HEK293 (cell line): Measurements from ENCODE around the gene MAN2B2.
A peak's percentile ranks its signal among the peaks of the same experiment; 100 is the strongest.

Experiments
- CTCF ChIA-PET: fragments of 350-600 bp; formaldehyde crosslinking; extraction: SDS; loops from one replicate; lab custom pipeline; 2021; ENCODE audit warnings: antibody characterized with exemption; lab: Yijun Ruan, JAX
- POLR2A ChIA-PET: fragments of 300-600 bp; formaldehyde crosslinking; extraction: SDS; loops from one replicate; lab custom pipeline; 2020; ENCODE audit warnings: antibody characterized with exemption, inconsistent platforms; lab: Yijun Ruan, JAX
- H3K27ac ChIP-seq: fragments of 200-500 bp; sonication (Bioruptor generic); 2 replicates; pipeline ENCODE4 v1.5.1; 2014; ENCODE audit warnings: low read depth, low read length, control low read depth, inconsistent platforms; ENCODE audit errors: extremely low read depth
- H3K36me3 ChIP-seq, 2 experiments: fragments of 200-500 bp in 1 of 2; sonication (Bioruptor generic) in 1 of 2; 1 replicate in 1 of 2; 2 replicates in 1 of 2; pipeline ENCODE4 v1.5.1; 2014 to 2017; ENCODE audit warnings: inconsistent platforms in 2 of 2, low read length in 2 of 2; ENCODE audit not compliant: control insufficient read depth in 2 of 2, insufficient read depth in 1 of 2
- H3K4me1 ChIP-seq: fragments of 200-500 bp; sonication (Bioruptor generic); 2 replicates; pipeline ENCODE4 v1.5.1; 2014; ENCODE audit warnings: mild to moderate bottlenecking, low read length, inconsistent platforms; ENCODE audit not compliant: control insufficient read depth, insufficient read depth
- H3K4me3 ChIP-seq: 2 replicates; pipeline ENCODE4 v1.5.1; 2011; ENCODE audit warnings: low read depth, mild to moderate bottlenecking, control low read depth, low read length, moderate library complexity
- H3K9me3 ChIP-seq: fragments of 200-500 bp; sonication (Bioruptor generic); 2 replicates; pipeline ENCODE4 v1.5.1; 2014; ENCODE audit warnings: low read depth, low read length, inconsistent platforms; ENCODE audit not compliant: control insufficient read depth, insufficient read depth
- BCL11B ChIP-seq: fragments of 450-650 bp; formaldehyde crosslinking; IDR thresholded peaks from 2 replicates; pipeline ENCODE4 v1.5.1; 2016; ENCODE audit warnings: low read depth, missing biosample characterization, missing genetic modification characterization
- EGR2 ChIP-seq: fragments of 450-650 bp; formaldehyde crosslinking; IDR thresholded peaks from 2 replicates; pipeline ENCODE4 v1.5.1; 2016; ENCODE audit warnings: low read depth, missing biosample characterization, missing genetic modification characterization
- OVOL3 ChIP-seq: fragments of 450-650 bp; formaldehyde crosslinking; IDR thresholded peaks from 2 replicates; pipeline ENCODE4 v1.5.1; 2016; ENCODE audit warnings: missing biosample characterization, missing genetic modification characterization
- SETDB1 ChIP-seq: IDR thresholded peaks from one replicate; pipeline ENCODE4 v1.6.1; 2017; ENCODE audit warnings: mild to moderate bottlenecking, low read length, moderate library complexity, mixed read lengths; ENCODE audit not compliant: insufficient read length
- WT1 ChIP-seq: fragments of 450-650 bp; formaldehyde crosslinking; IDR thresholded peaks from 2 replicates; pipeline ENCODE4 v1.5.1; 2016; ENCODE audit warnings: missing biosample characterization, missing genetic modification characterization
- ZBTB1 ChIP-seq: fragments of 450-650 bp; formaldehyde crosslinking; IDR thresholded peaks from 2 replicates; pipeline ENCODE4 v1.5.1; 2016; ENCODE audit warnings: missing biosample characterization, missing genetic modification characterization
- ZBTB48 ChIP-seq: fragments of 450-650 bp; formaldehyde crosslinking; IDR thresholded peaks from 2 replicates; pipeline ENCODE4 v1.5.1; 2016; ENCODE audit warnings: missing biosample characterization, missing genetic modification characterization
- ZBTB49 ChIP-seq: fragments of 450-650 bp; formaldehyde crosslinking; IDR thresholded peaks from 2 replicates; pipeline ENCODE4 v1.5.1; 2016; ENCODE audit warnings: missing biosample characterization, missing genetic modification characterization, low read depth
- ZEB2 ChIP-seq: fragments of 450-650 bp; formaldehyde crosslinking; IDR thresholded peaks from 2 replicates; pipeline ENCODE4 v1.5.1; 2016; ENCODE audit warnings: missing biosample characterization, missing genetic modification characterization
- ZFHX2 ChIP-seq: fragments of 450-650 bp; formaldehyde crosslinking; conservative IDR thresholded peaks from 2 replicates; pipeline ENCODE4 v1.5.1; 2016; ENCODE audit warnings: missing biosample characterization, missing genetic modification characterization
- ZFP41 ChIP-seq: fragments of 450-650 bp; formaldehyde crosslinking; IDR thresholded peaks from 2 replicates; pipeline ENCODE4 v1.5.1; 2016; ENCODE audit warnings: missing biosample characterization, missing genetic modification characterization, borderline replicate concordance
- ZNF121 ChIP-seq: fragments of 450-650 bp; formaldehyde crosslinking; IDR thresholded peaks from 2 replicates; pipeline ENCODE4 v1.5.1; 2016; ENCODE audit warnings: missing biosample characterization, missing genetic modification characterization
- ZNF214 ChIP-seq: fragments of 450-650 bp; formaldehyde crosslinking; IDR thresholded peaks from 2 replicates; pipeline ENCODE4 v1.5.1; 2017; ENCODE audit warnings: missing biosample characterization, mild to moderate bottlenecking, missing genetic modification characterization, borderline replicate concordance
- ZNF266 ChIP-seq: fragments of 450-650 bp; formaldehyde crosslinking; IDR thresholded peaks from 2 replicates; pipeline ENCODE4 v1.5.1; 2016; ENCODE audit warnings: missing biosample characterization, missing genetic modification characterization, low read depth
- ZNF311 ChIP-seq: fragments of 450-650 bp; formaldehyde crosslinking; IDR thresholded peaks from 2 replicates; pipeline ENCODE4 v1.5.1; 2017; ENCODE audit warnings: missing biosample characterization, missing genetic modification characterization, borderline replicate concordance
- ZNF324 ChIP-seq: fragments of 450-650 bp; formaldehyde crosslinking; IDR thresholded peaks from 2 replicates; pipeline ENCODE4 v1.5.1; 2016; ENCODE audit warnings: missing biosample characterization, missing genetic modification characterization
- ZNF600 ChIP-seq: fragments of 450-650 bp; formaldehyde crosslinking; IDR thresholded peaks from 2 replicates; pipeline ENCODE4 v1.5.1; 2016; ENCODE audit warnings: missing biosample characterization, missing genetic modification characterization
- ZNF777 ChIP-seq: fragments of 450-650 bp; formaldehyde crosslinking; IDR thresholded peaks from 2 replicates; pipeline ENCODE4 v1.5.1; 2017; ENCODE audit warnings: missing biosample characterization, missing genetic modification characterization, borderline replicate concordance
- ZNF837 ChIP-seq: fragments of 450-650 bp; formaldehyde crosslinking; IDR thresholded peaks from 2 replicates; pipeline ENCODE4 v1.5.1; 2016; ENCODE audit warnings: missing biosample characterization, missing genetic modification characterization
- TF ChIP-seq, protein P1 (sequence below): fragments of 450-650 bp; formaldehyde crosslinking; IDR thresholded peaks from 2 replicates; pipeline ENCODE4 v1.5.1; 2017; ENCODE audit warnings: missing biosample characterization, mild to moderate bottlenecking, missing genetic modification characterization, moderate library complexity
- TF ChIP-seq, protein P2 (sequence below): fragments of 450-650 bp; formaldehyde crosslinking; IDR thresholded peaks from 2 replicates; pipeline ENCODE4 v1.5.1; 2016; ENCODE audit warnings: missing biosample characterization, missing genetic modification characterization
- TF ChIP-seq, protein P3 (sequence below): fragments of 450-650 bp; formaldehyde crosslinking; IDR thresholded peaks from 2 replicates; pipeline ENCODE4 v1.5.1; 2016; ENCODE audit warnings: missing biosample characterization, missing genetic modification characterization

MAN2B2 gene

DNA sequence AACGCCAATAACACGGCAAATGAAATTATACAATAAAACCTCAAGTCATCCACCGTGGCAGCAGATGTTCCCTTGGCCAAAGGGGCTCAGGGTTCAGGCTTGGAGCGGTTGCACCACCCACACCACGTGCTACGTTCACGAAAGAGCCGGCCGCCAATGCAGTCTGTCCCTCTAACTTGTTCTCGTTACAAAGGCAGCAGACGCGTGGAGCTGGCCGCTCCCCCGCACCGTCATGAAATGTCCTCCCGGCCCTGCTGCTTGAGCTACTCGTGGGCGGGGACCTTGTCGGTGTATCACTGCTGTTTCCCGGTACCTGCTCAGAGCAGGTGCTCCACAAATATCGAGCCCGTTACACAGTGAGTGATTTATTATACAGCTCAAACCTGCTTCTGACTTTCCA lies 36.4 kb upstream of the MAN2B2 start:
- Histone ChIP-seq H3K36me3 (no peaks in the 10 kb centered on the region), H3K27ac (no peak overlapping the region), H3K4me3 (no peak overlapping the region), H3K9me3 (no peaks in the 10 kb centered on the region), H3K4me1 (no peaks in the 10 kb centered on the region)
- TF ChIP-seq ZNF214: no peak
- no peak for TF ChIP-seq ZFP41 (tag by site-specific recombination)
- peak; percentile 51; the same call in 1 of the 2 replicates for TF ChIP-seq EGR2 (tag by site-specific recombination)
- TF ChIP-seq ZFHX2: peak; percentile 51
- no peak for TF ChIP-seq ZBTB1
- ChIA-PET POLR2A (no interaction called here), CTCF (interaction anchor here (0.5 kb wide), 1 partner anchor 274 kb away, joined by 5 read pairs; no protein-coding TSS in a partner anchor)

DNA sequence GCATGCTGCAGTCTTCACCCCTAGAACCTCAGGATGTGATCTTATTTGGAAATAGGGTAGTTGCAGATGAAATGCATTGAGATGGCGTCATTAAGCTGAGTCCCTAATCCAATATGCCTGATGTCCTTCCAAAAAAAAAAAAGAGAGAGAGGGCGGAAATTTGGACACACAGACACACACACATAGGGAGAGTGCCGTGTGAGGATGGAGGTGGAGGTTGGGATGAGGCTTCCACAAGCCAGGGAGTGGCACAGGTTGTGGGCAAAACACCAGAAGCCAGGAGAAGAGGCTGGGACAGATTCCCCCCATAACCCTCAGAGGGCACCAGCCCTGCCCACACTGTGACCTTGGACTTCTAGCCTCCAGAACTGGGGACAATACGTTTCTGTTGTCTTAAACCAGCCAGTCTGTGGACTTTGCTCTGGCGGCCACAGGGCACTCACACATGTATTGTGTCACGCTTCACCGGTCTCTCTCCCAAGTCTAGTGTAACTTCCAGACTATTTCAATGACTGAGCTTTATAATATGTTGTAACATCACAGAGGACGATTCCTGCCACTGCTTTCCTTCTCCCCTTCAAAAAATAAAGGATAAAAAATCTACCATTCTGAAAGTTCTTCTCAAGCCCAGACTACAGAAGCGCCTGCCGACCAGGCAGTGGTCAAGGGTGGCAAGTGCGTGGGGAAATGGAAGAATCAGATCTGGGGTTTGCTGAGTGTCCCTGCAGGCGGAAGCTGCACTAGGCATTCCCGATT lies 35.8 kb upstream of the MAN2B2 start:
- H3K4me1 ChIP-seq: no peaks in the 10 kb centered on the region
- no peaks in the 10 kb centered on the region for H3K36me3 ChIP-seq
- no peak for TF ChIP-seq ZNF324 (tag by site-specific recombination)
- TF ChIP-seq ZNF600 (tag by site-specific recombination): no peak
- no peak for TF ChIP-seq BCL11B
- no peak for TF ChIP-seq ZNF121 (tag by site-specific recombination)
- TF ChIP-seq ZNF837 (tag by site-specific recombination): no peak
- no peak for TF ChIP-seq ZEB2 (tag by site-specific recombination)
- no peak for TF ChIP-seq ZBTB49 (tag by site-specific recombination)
- no peak for TF ChIP-seq WT1 (tag by site-specific recombination)
- TF ChIP-seq OVOL3 (tag by site-specific recombination): no peak
- TF ChIP-seq, protein P1, sequence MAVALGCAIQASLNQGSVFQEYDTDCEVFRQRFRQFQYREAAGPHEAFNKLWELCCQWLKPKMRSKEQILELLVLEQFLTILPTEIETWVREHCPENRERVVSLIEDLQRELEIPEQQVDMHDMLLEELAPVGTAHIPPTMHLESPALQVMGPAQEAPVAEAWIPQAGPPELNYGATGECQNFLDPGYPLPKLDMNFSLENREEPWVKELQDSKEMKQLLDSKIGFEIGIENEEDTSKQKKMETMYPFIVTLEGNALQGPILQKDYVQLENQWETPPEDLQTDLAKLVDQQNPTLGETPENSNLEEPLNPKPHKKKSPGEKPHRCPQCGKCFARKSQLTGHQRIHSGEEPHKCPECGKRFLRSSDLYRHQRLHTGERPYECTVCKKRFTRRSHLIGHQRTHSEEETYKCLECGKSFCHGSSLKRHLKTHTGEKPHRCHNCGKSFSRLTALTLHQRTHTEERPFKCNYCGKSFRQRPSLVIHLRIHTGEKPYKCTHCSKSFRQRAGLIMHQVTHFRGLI (tag by site-specific recombination): no peak
- no peak for TF ChIP-seq ZNF777 (tag by site-specific recombination)
- no peak for TF ChIP-seq ZNF311
- no peak for TF ChIP-seq ZNF266 (tag by site-specific recombination)
- CTCF ChIA-PET: interaction anchor here (0.5 kb wide), 1 partner anchor 274 kb away, joined by 5 read pairs; no protein-coding TSS in a partner anchor
- POLR2A ChIA-PET: no interaction called here
- no peak overlapping the region for H3K27ac ChIP-seq
- no peak overlapping the region for H3K4me3 ChIP-seq
- no peaks in the 10 kb centered on the region for H3K9me3 ChIP-seq

DNA sequence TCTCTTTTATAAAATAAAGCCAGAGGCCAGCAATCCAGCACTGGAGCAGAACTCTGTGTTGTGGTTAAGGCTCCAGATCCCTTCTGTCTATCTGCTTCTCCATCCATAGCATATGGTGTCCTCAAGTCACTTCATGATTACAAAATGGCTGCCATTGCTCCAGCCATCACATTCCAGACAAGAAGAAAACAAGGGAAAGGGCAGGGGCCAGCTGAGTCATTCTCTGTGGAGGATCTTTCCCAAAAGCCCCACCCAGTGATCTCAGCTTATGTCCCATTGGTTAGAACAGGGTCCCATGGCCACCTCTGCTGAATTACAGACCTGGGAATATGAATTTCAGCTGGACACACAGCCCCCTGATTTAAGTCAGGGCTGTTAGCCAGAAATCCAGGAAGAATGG lies 34.1 kb upstream of the MAN2B2 start:
- no peaks in the 10 kb centered on the region for H3K36me3 ChIP-seq

More for the DNA sequence above, 34.1 kb upstream of the MAN2B2 start:
- TF ChIP-seq SETDB1 (peak; percentile 34), ZBTB48 (tag by site-specific recombination) (no peak)
- TF ChIP-seq, protein P2, sequence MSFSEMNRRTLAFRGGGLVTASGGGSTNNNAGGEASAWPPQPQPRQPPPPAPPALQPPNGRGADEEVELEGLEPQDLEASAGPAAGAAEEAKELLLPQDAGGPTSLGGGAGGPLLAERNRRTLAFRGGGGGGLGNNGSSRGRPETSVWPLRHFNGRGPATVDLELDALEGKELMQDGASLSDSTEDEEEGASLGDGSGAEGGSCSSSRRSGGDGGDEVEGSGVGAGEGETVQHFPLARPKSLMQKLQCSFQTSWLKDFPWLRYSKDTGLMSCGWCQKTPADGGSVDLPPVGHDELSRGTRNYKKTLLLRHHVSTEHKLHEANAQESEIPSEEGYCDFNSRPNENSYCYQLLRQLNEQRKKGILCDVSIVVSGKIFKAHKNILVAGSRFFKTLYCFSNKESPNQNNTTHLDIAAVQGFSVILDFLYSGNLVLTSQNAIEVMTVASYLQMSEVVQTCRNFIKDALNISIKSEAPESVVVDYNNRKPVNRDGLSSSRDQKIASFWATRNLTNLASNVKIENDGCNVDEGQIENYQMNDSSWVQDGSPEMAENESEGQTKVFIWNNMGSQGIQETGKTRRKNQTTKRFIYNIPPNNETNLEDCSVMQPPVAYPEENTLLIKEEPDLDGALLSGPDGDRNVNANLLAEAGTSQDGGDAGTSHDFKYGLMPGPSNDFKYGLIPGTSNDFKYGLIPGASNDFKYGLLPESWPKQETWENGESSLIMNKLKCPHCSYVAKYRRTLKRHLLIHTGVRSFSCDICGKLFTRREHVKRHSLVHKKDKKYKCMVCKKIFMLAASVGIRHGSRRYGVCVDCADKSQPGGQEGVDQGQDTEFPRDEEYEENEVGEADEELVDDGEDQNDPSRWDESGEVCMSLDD: no peak
- TF ChIP-seq, protein P3, sequence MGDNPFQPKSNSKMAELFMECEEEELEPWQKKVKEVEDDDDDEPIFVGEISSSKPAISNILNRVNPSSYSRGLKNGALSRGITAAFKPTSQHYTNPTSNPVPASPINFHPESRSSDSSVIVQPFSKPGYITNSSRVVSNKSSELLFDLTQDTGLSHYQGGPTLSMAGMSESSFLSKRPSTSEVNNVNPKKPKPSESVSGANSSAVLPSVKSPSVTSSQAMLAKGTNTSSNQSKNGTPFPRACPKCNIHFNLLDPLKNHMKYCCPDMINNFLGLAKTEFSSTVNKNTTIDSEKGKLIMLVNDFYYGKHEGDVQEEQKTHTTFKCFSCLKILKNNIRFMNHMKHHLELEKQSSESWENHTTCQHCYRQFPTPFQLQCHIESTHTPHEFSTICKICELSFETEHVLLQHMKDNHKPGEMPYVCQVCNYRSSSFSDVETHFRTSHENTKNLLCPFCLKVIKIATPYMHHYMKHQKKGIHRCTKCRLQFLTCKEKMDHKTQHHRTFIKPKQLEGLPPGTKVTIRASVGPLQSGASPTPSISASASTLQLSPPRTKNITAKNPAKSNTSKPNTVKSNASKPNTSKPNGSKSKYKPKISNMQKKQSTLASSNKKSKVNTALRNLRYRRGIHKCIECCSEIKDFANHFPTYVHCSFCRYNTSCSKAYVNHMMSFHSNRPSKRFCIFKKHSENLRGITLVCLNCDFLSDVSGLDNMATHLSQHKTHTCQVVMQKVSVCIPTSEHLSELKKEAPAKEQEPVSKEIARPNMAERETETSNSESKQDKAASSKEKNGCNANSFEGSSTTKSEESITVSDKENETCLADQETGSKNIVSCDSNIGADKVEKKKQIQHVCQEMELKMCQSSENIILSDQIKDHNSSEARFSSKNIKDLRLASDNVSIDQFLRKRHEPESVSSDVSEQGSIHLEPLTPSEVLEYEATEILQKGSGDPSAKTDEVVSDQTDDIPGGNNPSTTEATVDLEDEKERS: peak; percentile 94
- TF ChIP-seq, all 188 proteins: peak for 2
- Histone ChIP-seq H3K27ac (no peak overlapping the region), H3K4me1 (no peaks in the 10 kb centered on the region), H3K9me3 (no peaks in the 10 kb centered on the region), H3K4me3 (no peak overlapping the region)
- ChIA-PET CTCF (interaction anchor here (0.7 kb wide), 1 partner anchor 207 kb away, joined by 3 read pairs; no protein-coding TSS in a partner anchor), POLR2A (no interaction called here)
